ENCODE measurements around the gene CKS1B. TPM values are rescaled to one million over a fixed set of nuclear protein-coding genes. Genes with fewer than 3 reads are reported as not detected.
"Not testable (repeated sequence)": the region's sequence is repeated elsewhere in the genome, so short reads cannot be mapped to it uniquely, and the experiment has no call there.

The CKS1B gene
- total RNA-seq, 1 experiment from 2014 or later: 303 TPM

DNA sequence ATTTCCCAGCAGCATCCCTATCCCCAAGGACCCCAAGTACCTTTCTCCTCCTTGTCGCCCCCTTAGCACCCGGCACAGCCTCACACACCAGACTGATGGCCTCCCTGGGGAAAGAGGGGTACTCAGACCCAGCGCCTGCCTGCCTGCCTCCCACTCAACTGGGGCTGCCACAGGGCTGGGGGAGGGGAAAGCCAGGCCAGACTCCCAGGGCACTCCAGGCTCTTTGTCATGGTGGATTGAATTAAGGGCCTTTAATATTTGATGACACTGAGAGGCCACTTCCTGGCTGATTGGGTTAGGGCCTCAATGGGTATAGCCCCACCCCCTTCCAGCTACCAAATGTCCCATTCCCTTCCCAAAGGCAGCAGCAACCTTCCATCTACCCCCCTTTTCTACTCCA, 5.8 kb upstream of the CKS1B start:
- peak; percentile 34 to 75 for DNase-seq
- peak overlapping the region; percentile 64 for H3K27ac ChIP-seq
- H3K4me3 ChIP-seq: peak overlapping the region; percentile 48
- no peaks in the 10 kb centered on the region for H3K9me3 ChIP-seq (replicated peaks)
- H3K27me3 ChIP-seq: no peaks in the 10 kb centered on the region
- H3K36me3 ChIP-seq: peaks cover 33% of the 10 kb centered on the region
- peaks cover 25% of the 10 kb centered on the region for H3K4me1 ChIP-seq

DNA sequence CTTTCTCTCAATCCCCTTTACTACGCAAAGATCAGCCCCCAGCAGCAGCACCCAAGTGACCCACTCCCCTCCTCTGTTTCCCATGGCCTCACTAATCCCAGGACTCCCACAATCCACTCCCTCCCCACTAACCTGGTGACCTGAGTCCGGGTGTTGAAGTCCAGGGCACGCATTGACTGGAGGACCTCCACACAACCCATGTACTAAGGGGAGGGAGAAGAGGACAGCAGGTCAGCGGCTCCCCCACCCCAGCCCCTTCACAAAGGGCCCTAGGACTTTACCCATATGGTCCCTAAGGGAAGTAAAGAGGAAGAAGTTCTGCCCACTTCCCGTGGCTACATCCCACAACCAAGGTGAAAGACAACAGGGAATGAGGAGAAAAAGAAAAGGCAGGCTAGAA, 5.2 kb upstream of the CKS1B start:
- Histone ChIP-seq H3K36me3 (peaks cover 33% of the 10 kb centered on the region), H3K4me3 (peak overlapping the region; percentile 48), H3K9me3 (replicated peaks) (no peaks in the 10 kb centered on the region), H3K4me1 (peaks cover 25% of the 10 kb centered on the region), H3K27ac (peak overlapping the region; percentile 64), H3K27me3 (no peaks in the 10 kb centered on the region)
- DNase-seq: no peak

DNA sequence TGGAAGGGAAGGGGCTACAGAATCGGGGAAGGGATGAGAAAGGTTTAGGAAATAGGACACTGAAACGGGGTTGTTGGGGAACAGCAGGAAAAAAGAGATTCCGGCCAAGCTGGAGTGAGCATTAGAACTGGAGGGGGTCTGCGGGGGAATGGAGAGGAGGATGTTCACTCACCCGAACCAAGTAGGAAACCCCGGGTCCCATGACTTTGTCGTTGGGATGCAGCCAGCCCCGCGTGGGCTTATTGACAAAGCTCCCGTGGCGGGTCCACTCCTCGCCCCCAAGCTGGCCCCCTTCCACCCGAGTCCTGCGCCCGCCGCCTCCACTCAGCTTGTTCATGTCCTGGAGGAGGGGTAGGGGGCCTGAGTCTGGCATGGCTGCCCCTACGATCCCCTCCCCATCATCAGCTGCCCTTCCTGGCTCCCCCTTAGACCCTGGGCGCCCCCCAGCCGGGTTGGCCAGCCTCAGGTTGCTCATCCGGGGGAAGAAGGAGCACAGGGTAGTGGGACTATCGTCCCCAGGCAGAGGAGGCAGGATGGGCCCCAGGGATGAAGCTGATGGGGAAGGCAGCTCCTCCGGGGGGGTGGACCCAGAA, 4.5 kb upstream of the CKS1B start:
- Histone ChIP-seq H3K4me1 (peaks cover 25% of the 10 kb centered on the region), H3K27me3 (no peaks in the 10 kb centered on the region), H3K4me3 (peak overlapping the region; percentile 48), H3K27ac (peak overlapping the region; percentile 76; the same call in 1 of the 2 replicates), H3K9me3 (replicated peaks) (no peaks in the 10 kb centered on the region), H3K36me3 (peaks cover 27% of the 10 kb centered on the region)
- no peak for DNase-seq

DNA sequence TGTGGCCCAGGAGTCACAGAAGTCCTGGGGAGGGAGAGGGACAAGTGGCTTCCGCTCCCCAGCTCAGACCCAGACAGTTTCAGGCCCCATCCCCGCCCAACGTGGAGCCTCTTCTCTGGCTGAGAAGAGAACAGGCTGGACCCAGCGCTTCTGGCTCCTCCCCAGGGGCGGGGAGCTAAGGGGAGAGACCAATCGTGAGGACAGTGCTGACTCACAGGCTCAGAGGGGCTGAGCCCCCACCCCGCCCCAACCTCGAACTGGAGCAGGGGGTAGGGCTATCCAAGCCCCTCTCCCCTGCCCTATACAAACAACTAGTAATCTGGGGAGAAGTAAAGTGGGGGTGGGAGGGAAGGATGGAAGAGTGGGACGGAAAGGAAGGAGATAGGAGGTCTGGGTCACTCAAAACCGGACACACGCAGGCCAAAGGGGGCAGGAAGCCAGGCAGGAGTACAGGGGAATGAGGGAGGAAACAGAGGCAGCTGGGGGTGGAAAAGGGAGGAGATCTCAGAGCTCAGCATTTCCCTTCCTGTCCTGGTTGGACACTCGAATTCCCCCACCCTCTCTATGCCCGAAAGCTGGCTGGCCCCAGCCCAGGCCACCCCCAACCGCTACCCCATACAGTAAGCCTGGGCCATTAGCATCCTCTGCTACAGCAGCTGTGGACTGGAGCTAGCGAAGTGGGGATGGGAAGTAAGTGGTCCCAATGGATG, 3.7 kb upstream of the CKS1B start, which contains the start of gene SHC1:
Gene SHC1, minus strand, starts transcription at position 117 of the 710 bp plus-strand sequence. CDS start 221 bp downstream, outside the sequence.
- DNase-seq: peak; percentile 92 to 93
- Histone ChIP-seq H3K4me1 (peaks cover 25% of the 10 kb centered on the region), H3K36me3 (peaks cover 20% of the 10 kb centered on the region), H3K9me3 (replicated peaks) (no peaks in the 10 kb centered on the region), H3K27ac (peak within 1 kb of the TSS; percentile 76), H3K27me3 (no peaks in the 10 kb centered on the region), H3K4me3 (peak within 1 kb of the TSS; percentile 48)

DNA sequence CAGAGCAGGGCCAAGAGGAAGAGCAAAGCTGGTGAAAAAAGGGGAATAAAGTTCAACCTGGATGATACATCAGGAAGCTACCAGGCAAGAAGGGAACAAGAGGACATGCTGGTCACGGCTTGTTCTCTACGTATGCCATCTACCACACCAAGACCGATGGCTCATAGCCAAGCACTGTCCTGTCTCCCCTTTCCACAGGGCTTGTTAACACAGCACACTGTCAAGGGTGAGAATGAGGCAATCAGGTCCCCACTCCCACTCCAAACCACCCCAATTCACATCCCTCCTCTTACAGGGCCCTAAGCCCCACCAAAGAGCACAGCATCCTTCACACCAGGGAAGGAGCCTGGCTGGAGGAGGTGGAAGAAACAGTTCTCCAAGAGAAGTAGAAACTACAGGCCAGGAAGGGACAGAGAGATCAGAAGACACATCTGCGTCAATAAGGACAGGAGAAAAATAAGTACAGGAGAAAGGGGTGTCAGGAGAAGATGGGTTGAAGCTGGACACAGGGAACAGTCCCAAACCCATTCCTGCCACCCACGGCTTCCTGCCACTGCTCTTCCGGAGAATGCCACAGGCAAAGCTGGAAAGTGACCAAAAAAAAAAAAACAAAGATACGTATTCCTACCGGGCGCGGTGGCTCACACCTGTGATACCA, 3.0 kb upstream of the CKS1B start:
- peaks cover 19% of the 10 kb centered on the region; the same call in 1 of the 2 replicates for H3K36me3 ChIP-seq

DNA sequence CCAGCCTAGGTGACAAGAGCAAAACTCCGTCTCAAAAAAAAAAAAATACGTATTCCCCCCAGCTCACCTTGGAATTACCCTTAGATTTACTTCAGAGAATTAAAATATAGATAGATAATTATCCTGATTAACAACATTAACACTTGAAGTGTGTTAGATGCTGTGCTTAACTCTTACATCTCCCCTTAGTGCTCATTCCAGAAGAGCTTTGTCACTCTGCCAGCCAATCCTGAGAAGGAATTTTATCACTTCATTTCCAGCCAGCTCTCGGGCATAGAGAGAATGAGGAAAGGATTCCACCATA, 2.3 kb upstream of the CKS1B start:
- DNase-seq: no peak
- Histone ChIP-seq H3K9me3 (replicated peaks) (no peaks in the 10 kb centered on the region), H3K4me3 (peak overlapping the region; percentile 70), H3K4me1 (peaks cover 25% of the 10 kb centered on the region), H3K27ac (peak overlapping the region; percentile 95), H3K27me3 (no peaks in the 10 kb centered on the region), H3K36me3 (peaks cover 12% of the 10 kb centered on the region; the same call in 1 of the 2 replicates)

More for the DNA sequence above, 3.0 kb upstream of the CKS1B start:
- no peaks in the 10 kb centered on the region for H3K27me3 ChIP-seq
- H3K27ac ChIP-seq: peak overlapping the region; percentile 76
- peaks cover 25% of the 10 kb centered on the region for H3K4me1 ChIP-seq
- DNase-seq: no peak
- H3K4me3 ChIP-seq: peak overlapping the region; percentile 48
- no peaks in the 10 kb centered on the region for H3K9me3 ChIP-seq (replicated peaks)

DNA sequence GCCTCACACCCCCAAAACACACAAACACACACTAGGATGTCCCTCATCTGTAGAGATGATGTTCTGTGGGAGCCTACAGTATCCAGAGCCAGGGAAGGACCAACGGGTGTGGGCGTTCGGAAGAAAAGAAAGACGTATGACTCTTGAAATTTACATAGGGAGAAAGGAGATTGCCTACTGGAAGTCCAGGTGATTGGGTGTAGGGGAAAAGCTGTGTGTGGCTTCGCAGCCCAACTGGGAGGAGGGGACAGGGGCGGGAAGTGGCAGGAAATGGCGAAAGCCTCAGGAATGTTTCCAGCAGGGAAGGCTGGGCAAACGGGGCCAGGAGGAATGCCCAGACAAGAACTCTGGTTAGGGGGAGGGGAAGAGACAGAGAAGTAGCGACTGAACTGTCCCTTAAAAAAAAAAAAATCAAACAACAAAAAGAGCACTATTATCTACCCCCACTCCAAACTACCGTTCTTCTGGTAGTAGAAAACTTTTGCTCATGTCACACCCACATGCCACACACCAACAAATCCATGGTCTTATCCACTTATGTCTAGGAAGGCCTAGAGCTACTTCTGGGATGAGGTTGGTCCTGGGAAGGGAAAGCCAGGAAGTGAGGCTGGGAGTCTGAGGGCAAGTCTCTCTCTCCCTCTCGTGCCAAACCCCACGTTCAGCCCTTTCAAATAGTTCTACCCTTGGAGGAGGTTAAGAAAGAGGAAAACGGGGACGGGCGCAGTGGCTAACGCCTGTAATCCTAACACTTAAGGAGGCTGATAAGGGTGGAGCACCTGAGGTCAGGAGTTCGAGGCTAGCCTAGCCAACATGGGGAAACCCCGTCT, 1.8 kb upstream of the CKS1B start:
- DNase-seq: peak; percentile 87

DNA sequence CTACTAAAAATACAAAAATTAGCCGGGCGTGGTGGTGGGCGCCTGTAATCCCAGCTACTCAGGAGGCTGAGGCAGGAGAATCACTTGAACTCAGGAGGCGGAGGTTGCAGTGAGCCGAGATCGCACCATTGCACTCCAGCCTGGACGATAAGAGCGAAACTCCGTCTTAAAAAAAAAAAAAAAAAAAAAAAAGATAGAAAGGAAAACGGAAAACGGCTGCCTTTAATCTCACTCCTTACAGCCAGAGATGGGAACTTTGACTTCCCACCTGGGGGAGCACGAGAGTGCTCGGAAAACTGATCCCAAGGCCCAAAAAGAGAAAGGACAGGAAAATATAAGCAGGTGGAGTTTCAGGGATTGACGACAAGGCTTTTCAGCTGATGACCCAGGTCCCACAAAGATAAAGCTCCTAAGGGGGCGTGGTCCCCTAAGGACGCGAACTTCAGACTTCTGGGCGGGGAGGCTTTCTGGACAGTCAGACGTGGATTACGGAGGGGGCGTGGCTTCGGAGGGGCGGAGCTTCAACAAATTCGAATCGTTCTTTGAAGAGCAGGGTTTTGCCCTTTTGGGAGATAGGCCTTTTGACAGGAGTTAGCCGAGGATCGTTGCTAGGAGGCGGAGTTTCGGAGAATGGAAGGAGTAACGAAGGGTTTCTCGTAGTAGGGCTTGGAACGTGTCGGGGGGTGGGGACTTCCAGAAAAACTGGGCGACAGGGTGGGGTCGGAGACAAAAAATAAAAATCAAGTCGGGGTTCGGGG, 958 bp upstream of the CKS1B start:
- Histone ChIP-seq H3K9me3 (replicated peaks) (no peaks in the 10 kb centered on the region), H3K36me3 (peaks cover 10% of the 10 kb centered on the region; the same call in 1 of the 2 replicates), H3K27me3 (no peaks in the 10 kb centered on the region), H3K27ac (peak overlapping the region; percentile 95), H3K4me1 (peaks cover 25% of the 10 kb centered on the region), H3K4me3 (peak overlapping the region; percentile 70)
- DNase-seq: peak; percentile 97 to 98

More for the DNA sequence above, 1.8 kb upstream of the CKS1B start:
- H3K27ac ChIP-seq: peak overlapping the region; percentile 95
- H3K4me1 ChIP-seq: peaks cover 25% of the 10 kb centered on the region
- peaks cover 8% of the 10 kb centered on the region; the same call in 1 of the 2 replicates for H3K36me3 ChIP-seq
- H3K27me3 ChIP-seq: no peaks in the 10 kb centered on the region
- H3K9me3 ChIP-seq (replicated peaks): no peaks in the 10 kb centered on the region
- peak overlapping the region; percentile 70 for H3K4me3 ChIP-seq

DNA sequence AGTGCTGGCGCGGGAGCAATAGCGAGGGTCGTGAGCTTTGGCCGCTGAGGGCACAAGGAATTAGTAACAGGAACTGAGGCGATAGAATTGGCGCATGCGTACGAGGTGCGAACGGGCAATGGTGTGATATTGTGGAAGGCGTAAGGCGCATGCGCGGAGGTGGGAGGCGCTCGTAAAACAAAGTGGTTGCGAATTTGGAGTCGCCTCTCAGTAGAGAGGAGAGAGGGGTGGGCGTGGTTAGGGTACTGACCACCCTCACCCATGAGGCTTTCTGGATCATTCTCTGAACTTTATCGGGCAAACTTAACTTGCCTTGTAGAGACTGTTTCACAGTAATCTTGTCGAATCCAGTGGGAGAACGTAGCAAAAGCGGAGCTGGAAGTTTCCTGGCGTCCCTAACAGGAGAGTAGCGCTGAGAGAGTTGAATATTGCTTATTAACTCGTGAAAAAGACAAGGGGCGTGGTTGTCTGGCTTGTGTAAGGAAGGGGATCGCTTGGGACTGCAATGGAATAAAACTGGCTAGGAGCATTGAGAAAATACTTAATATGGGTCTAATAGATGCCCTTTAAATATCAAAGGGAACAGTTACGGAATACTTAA, 427 bp downstream of the CKS1B start:
- Histone ChIP-seq H3K4me1 (peaks cover 16% of the 10 kb centered on the region), H3K4me3 (peak overlapping the region; percentile 70)
- peak; percentile 95 to 98 for DNase-seq

DNA sequence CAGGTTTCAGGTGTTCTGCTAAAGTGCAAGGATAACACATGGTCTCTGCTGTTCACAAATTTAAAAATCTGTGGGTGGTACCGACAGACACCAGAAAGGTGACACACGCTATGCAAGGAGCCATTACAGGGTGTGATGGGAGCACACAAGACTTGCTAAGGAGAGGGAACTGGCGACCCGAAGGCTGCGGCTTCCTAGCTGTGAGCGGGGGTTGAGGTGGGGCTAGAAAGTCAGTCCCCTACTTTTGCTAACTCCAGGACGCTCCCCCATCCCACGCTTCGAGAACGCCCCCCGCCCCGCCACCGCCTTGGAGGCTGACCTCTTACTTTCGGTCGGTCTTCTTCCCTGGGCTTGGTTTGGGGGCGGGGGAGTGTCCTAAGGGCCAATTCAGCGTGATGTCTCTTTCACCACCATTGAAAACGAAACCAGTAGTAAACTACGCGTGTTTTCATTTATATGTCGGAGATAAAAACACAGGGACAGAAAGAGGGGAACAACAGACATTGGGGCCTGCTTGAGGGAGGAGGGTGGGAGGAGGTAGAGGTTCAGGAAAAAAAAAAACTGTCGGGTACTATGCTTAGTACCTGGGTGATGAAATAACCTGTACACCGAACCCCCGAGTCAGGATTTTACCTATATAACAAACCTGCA, 1.1 kb downstream of the CKS1B start:
- Histone ChIP-seq H3K27me3 (no peaks in the 10 kb centered on the region), H3K27ac (peak overlapping the region; percentile 95), H3K9me3 (replicated peaks) (no peaks in the 10 kb centered on the region), H3K4me3 (peak overlapping the region; percentile 70), H3K4me1 (peaks cover 16% of the 10 kb centered on the region), H3K36me3 (peaks cover 25% of the 10 kb centered on the region)
- DNase-seq: peak in 1 of 2 experiments; percentile 28

More for the DNA sequence above, 427 bp downstream of the CKS1B start:
- no peaks in the 10 kb centered on the region for H3K27me3 ChIP-seq
- H3K9me3 ChIP-seq (replicated peaks): no peaks in the 10 kb centered on the region
- H3K27ac ChIP-seq: peak overlapping the region; percentile 95
- peaks cover 19% of the 10 kb centered on the region for H3K36me3 ChIP-seq

DNA sequence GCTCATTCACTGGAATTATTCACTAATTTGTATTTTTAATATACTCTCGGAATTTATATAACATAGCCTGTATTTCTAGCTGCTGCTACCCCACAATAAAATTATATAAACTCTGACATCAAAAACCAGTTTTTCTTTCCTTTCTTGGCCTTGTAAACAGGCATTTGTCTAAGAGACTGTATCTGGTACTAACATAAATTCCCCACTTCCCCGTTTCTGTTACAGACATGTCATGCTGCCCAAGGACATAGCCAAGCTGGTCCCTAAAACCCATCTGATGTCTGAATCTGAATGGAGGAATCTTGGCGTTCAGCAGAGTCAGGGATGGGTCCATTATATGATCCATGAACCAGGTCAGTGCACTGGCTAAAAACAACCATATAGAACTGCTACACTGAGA, 3.3 kb downstream of the CKS1B start:
- H3K27me3 ChIP-seq; H3K4me3 ChIP-seq; DNase-seq; H3K4me1 ChIP-seq; H3K27ac ChIP-seq; H3K9me3 ChIP-seq (replicated peaks): not testable (repeated sequence)
- H3K36me3 ChIP-seq: peaks cover 28% of the 10 kb centered on the region

DNA sequence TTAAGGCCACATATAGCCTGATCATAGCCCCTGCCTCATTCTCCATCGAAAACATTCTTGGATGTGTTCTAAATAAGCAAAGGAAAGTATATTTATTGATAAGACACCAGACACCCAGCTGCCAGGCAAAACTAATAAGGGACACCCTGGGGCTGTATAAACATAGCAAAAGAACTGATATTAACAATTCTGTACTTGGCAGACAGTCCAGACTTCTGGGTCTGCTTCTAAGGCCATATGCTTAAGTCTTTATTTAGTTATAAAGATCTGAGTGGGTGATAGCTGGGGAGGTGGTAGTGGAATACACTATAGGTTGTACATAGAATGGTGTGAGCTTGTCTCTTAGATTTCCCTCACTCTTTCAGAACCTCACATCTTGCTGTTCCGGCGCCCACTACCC, 3.9 kb downstream of the CKS1B start:
- no peaks in the 10 kb centered on the region for H3K9me3 ChIP-seq (replicated peaks)
- peaks cover 28% of the 10 kb centered on the region for H3K36me3 ChIP-seq
- H3K4me1 ChIP-seq: no peaks in the 10 kb centered on the region
- no peaks in the 10 kb centered on the region for H3K27me3 ChIP-seq
- no peak for DNase-seq
- H3K4me3 ChIP-seq: no peak overlapping the region
- H3K27ac ChIP-seq: no peak overlapping the region

DNA sequence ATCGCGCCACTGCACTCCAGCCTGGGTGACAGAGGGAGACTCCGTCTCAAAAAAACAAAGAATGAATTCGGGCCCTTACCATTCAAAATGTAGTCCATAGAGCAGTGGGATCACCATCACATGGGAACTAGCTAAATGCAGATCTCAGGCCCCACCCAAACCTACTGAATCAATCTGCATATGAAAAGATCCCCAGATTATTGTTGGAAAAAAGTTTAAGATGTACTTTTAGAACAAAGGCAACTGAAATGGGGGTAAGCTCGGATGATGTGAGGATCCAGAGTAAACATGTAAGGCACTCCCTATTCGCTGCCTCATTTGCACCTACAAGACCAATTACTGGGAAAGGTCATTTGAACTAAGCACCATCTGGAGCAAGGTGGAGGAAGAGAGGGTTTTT, 7.9 kb downstream of the CKS1B start:
- no peaks in the 10 kb centered on the region for H3K4me1 ChIP-seq
- DNase-seq: no peak
- H3K27me3 ChIP-seq: no peaks in the 10 kb centered on the region
- peak overlapping the region; percentile 28 for H3K27ac ChIP-seq
- peaks cover 30% of the 10 kb centered on the region for H3K36me3 ChIP-seq
- H3K9me3 ChIP-seq (replicated peaks): no peaks in the 10 kb centered on the region
- peak overlapping the region; percentile 70 for H3K4me3 ChIP-seq

Measured in SJCRH30 (cell line).